Endothelial cell of umbilical vein (primary cell): ENCODE measurements around the gene UIMC1. TPM values are rescaled to one million over a fixed set of nuclear protein-coding genes. Genes with fewer than 3 reads are reported as not detected.

ENCODE experiments used
- BruUV-seq: library from RNA; stranded (reverse); fragments of 400-500 nt; replicated peaks from 2 replicates; lab custom pipeline; 2021; lab: Mats Ljungman, UMichigan
- CTCF ChIA-PET: fragments of 300-600, 350-600 bp; sonication (Branson Sonifier 250); formaldehyde crosslinking; loops from one replicate; lab custom pipeline; 2021; ENCODE audit warnings: antibody characterized with exemption, inconsistent platforms; lab: Charles Lee
- POLR2A ChIA-PET: fragments of 300-600, 350-600 bp; sonication (Branson Sonifier 250); formaldehyde crosslinking; loops from one replicate; lab custom pipeline; 2021; ENCODE audit warnings: antibody characterized with exemption, inconsistent platforms; lab: Charles Lee
- DNase-seq: peaks from one replicate; pipeline ENCODE4 v3.0.0-alpha.2; 2011; ENCODE audit warnings: low read depth, low spot score
- FAIRE-seq: peaks from 2 replicates; lab custom pipeline; 2011; peaks lifted over from hg19 to GRCh38; lab: Jason Lieb, UNC
- H2AFZ ChIP-seq: 2 replicates; pipeline ENCODE4 v1.6.0; 2012; ENCODE audit warnings: low read depth, low read length, control low read depth, inconsistent platforms
- H3K27ac ChIP-seq: 2 replicates; pipeline ENCODE4 v1.5.1; 2011; ENCODE audit warnings: low read depth, mild to moderate bottlenecking, control low read depth, low read length, moderate library complexity; ENCODE audit not compliant: insufficient read depth
- H3K27me3 ChIP-seq, 2 experiments: 2 replicates each; pipeline versions ENCODE4 v1.6.0 to v1.6.1; 2011; ENCODE audit warnings: low read length in 2 of 2, mixed read lengths in 1 of 2; ENCODE audit not compliant: control insufficient read depth in 2 of 2, insufficient read depth in 2 of 2
- H3K36me3 ChIP-seq, 2 experiments: 2 replicates in 1 of 2; 3 replicates in 1 of 2; pipeline ENCODE4 v1.5.1; 2011; ENCODE audit warnings: low read length in 2 of 2, mild to moderate bottlenecking in 1 of 2, moderate library complexity in 1 of 2; ENCODE audit not compliant: control insufficient read depth in 2 of 2, insufficient read depth in 2 of 2; ENCODE audit errors: extremely low read depth in 1 of 2
- H3K4me1 ChIP-seq: 3 replicates; pipeline ENCODE4 v1.5.1; 2011; ENCODE audit warnings: mild to moderate bottlenecking, low read length; ENCODE audit not compliant: control insufficient read depth, insufficient read depth; ENCODE audit errors: extremely low read depth
- H3K4me2 ChIP-seq: 2 replicates; pipeline ENCODE4 v1.6.1; 2011; ENCODE audit warnings: low read length, control low read depth, mixed read lengths; ENCODE audit not compliant: insufficient read depth
- H3K4me3 ChIP-seq, 3 experiments: fragments of 200-600 bp in 1 of 3; sonication (generic), shearing (Covaris generic) in 1 of 3; replicated peaks in 1 of 3; 2 replicates each; pipeline ENCODE4 v1.5.1; 2011 to 2016; ENCODE audit warnings: control low read depth in 3 of 3, low read length in 3 of 3, mild to moderate bottlenecking in 2 of 3, inconsistent platforms in 1 of 3, low read depth in 1 of 3, moderate library complexity in 1 of 3; ENCODE audit not compliant: insufficient read depth in 1 of 3
- H3K79me2 ChIP-seq: 2 replicates; pipeline ENCODE4 v1.6.0; 2012; ENCODE audit warnings: low read length, inconsistent platforms; ENCODE audit not compliant: control insufficient read depth, insufficient read depth
- H3K9ac ChIP-seq: replicated peaks from 2 replicates; pipeline ENCODE3; 2011; ENCODE audit warnings: low read length, control low read depth; ENCODE audit not compliant: insufficient read depth; ENCODE audit errors: extremely low read depth
- H3K9me1 ChIP-seq: replicated peaks from 3 replicates; pipeline ENCODE4 v1.6.0; 2011; ENCODE audit warnings: mild to moderate bottlenecking, low read length; ENCODE audit not compliant: control insufficient read depth, insufficient read depth; ENCODE audit errors: extremely low read depth
- H3K9me3 ChIP-seq: replicated peaks from 2 replicates; pipeline ENCODE4 v1.5.1; 2012; ENCODE audit warnings: low read length, inconsistent platforms; ENCODE audit not compliant: control insufficient read depth, insufficient read depth
- H4K20me1 ChIP-seq: replicated peaks from 2 replicates; pipeline ENCODE3; 2011; ENCODE audit warnings: mild to moderate bottlenecking, low read length; ENCODE audit not compliant: control insufficient read depth, insufficient read depth; ENCODE audit errors: extremely low read depth
- EZH2 ChIP-seq: IDR thresholded peaks from 2 replicates; pipeline ENCODE4 v1.6.1; 2012; ENCODE audit warnings: borderline replicate concordance, low read depth, mild to moderate bottlenecking, moderate library complexity, low read length, inconsistent platforms; ENCODE audit not compliant: severe bottlenecking
- FOS ChIP-seq: IDR thresholded peaks from 2 replicates; pipeline ENCODE4 v1.6.1; 2011; ENCODE audit warnings: mild to moderate bottlenecking, low read length, moderate library complexity, borderline replicate concordance; ENCODE audit not compliant: insufficient read depth
- GATA2 ChIP-seq: IDR thresholded peaks from 2 replicates; pipeline ENCODE4 v1.7.0; 2011; ENCODE audit warnings: low read depth, mild to moderate bottlenecking, moderate library complexity, mixed read lengths, low read length; ENCODE audit not compliant: insufficient read length, insufficient read depth
- JUN ChIP-seq: IDR thresholded peaks from 2 replicates; pipeline ENCODE4 v1.6.1; 2011; ENCODE audit warnings: borderline replicate concordance, low read depth; ENCODE audit not compliant: insufficient read length, insufficient read depth
- MAX ChIP-seq: IDR thresholded peaks from 2 replicates; pipeline ENCODE4 v1.6.1; 2011; ENCODE audit not compliant: insufficient read depth, insufficient read length
- MYC ChIP-seq: IDR thresholded peaks from one replicate; pipeline ENCODE4 v1.6.1; 2011; ENCODE audit warnings: mild to moderate bottlenecking, low read depth, low read length
- POLR2A ChIP-seq: IDR thresholded peaks from 2 replicates; pipeline ENCODE4 v1.6.1; 2012; ENCODE audit warnings: low read depth, mild to moderate bottlenecking, control low read depth, low read length
- POLR2AphosphoS5 ChIP-seq: IDR thresholded peaks from 2 replicates; pipeline ENCODE4 v1.6.1; 2012; ENCODE audit warnings: low read depth, mild to moderate bottlenecking, control low read depth, low read length, moderate library complexity; ENCODE audit not compliant: insufficient read depth
- dilution Hi-C: fragments of 300-500 bp; cut with MboI; formaldehyde crosslinking; loops from one replicate; pipeline ENCODE4 v1.15.0; 2019; ENCODE audit warnings: low sequenced_read_pairs; ENCODE audit not compliant: extremely low pct_ligation_motif_present
- intact Hi-C: fragments of 100-400 bp; cut with micrococcal nuclease; formaldehyde crosslinking; loops from one replicate; pipeline ENCODE4 v1.10.0; 2022
- polyA plus RNA-seq, 4 experiments: library from polyadenylated mRNA; depleted of rRNA in 3 of 4; stranded (reverse) in 3 of 4; unstranded in 1 of 4; fragments of >200 nt; gene quantifications; 2 replicates each; pipeline versions ENCODE4 v1.2.1 to v1.2.3, GENCODE V29; 2011 to 2012; ENCODE audit warnings: missing spikeins in 1 of 4
- total RNA-seq: library from RNA; stranded (reverse); gene quantifications from 2 replicates; pipeline ENCODE4 v1.2.3, GENCODE V29; 2021
- TF ChIP-seq, protein P1 (sequence below), 2 donors: IDR thresholded peaks; 1 replicate in 1 of 2; 2 replicates in 1 of 2; pipeline ENCODE4 v1.5.1; 2011; ENCODE audit warnings: low read length in 2 of 2, mild to moderate bottlenecking in 2 of 2, moderate library complexity in 2 of 2, control low read depth in 1 of 2, inconsistent platforms in 1 of 2, low read depth in 1 of 2; ENCODE audit not compliant: insufficient read depth in 1 of 2; ENCODE audit errors: extremely low read depth in 1 of 2

Gene UIMC1
- total and polyA plus RNA-seq, 2 donors (not counting 3 experiments of a cell fraction or from before 2014, with no cell fraction given) = 17.2 to 60.1 TPM

DNA sequence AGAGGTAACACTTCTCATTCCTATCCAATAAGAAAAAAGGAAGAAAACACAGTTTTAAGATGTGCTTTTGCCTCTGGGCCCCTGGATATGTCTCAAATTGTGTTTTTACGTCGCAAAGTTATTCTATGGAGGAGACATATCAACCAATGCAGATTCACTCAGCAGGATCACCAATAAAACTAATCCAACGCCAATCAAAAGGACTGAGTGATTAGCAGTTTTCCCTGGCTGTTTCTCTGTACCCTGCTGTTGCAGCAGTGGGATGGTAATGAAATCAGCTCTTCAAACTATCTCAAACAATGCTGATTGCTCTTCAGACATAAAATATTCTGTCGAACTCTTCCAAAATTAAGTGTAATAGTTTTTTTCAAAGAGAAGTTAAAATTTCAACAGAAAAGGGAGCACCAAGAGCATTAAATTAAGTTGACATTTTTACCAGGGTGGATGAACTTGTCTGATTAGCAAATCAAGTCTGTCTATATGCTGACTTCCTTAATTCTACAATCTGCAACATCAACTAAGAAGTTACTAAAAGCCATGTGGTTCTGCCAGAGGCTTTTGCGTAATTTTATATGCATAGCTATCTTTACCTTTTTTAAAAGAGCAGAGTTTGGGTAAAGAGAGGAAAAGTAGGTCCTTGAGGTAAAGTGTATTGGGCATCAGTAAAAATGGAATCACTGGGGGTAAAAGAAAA, 97.8 kb downstream of the UIMC1 start:
- no peaks in the 10 kb centered on the region for H4K20me1 ChIP-seq
- CTCF ChIA-PET = interaction anchor here (1.1 kb wide), 1 partner anchor 203 kb away, joined by 3 read pairs; no protein-coding TSS in a partner anchor
- FAIRE-seq (no peak), DNase-seq (no peak)
- no peak overlapping the region for H3K4me2 ChIP-seq
- H3K9me1 ChIP-seq = no peaks in the 10 kb centered on the region
- H3K9ac ChIP-seq = no peak overlapping the region
- intact Hi-C loops (no loop called here), dilution Hi-C loops (no loop called here)
- POLR2A ChIA-PET = no interaction called here
- H3K27me3 ChIP-seq = no peaks in the 10 kb centered on the region
- H3K4me1 ChIP-seq = no peaks in the 10 kb centered on the region
- H3K9me3 ChIP-seq = no peaks in the 10 kb centered on the region
- H3K27ac ChIP-seq = no peak overlapping the region
- H3K4me3 ChIP-seq = no peak overlapping the region
- TF ChIP-seq EZH2 (no peak), MAX (no peak), FOS (no peak), POLR2AphosphoS5 (no peak), GATA2 (no peak), POLR2A (no peak), JUN (no peak), MYC (no peak)
- TF ChIP-seq, protein P1, sequence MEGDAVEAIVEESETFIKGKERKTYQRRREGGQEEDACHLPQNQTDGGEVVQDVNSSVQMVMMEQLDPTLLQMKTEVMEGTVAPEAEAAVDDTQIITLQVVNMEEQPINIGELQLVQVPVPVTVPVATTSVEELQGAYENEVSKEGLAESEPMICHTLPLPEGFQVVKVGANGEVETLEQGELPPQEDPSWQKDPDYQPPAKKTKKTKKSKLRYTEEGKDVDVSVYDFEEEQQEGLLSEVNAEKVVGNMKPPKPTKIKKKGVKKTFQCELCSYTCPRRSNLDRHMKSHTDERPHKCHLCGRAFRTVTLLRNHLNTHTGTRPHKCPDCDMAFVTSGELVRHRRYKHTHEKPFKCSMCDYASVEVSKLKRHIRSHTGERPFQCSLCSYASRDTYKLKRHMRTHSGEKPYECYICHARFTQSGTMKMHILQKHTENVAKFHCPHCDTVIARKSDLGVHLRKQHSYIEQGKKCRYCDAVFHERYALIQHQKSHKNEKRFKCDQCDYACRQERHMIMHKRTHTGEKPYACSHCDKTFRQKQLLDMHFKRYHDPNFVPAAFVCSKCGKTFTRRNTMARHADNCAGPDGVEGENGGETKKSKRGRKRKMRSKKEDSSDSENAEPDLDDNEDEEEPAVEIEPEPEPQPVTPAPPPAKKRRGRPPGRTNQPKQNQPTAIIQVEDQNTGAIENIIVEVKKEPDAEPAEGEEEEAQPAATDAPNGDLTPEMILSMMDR (IDR thresholded peaks at IDR 0.05; ENCODE audit: extremely low read depth in 1 of 2, insufficient read depth in 1 of 2, low read depth in 1 of 2, low read length in 2 of 2) = no peak
- no peak overlapping the region for H2AFZ ChIP-seq
- no peaks in the 10 kb centered on the region for H3K79me2 ChIP-seq
- no TSS peak for BruUV-seq
- H3K36me3 ChIP-seq = peaks cover 22 to 30% of the 10 kb centered on the region in 2 experiments
